ENCODE data around the gene SMARCB1. TPM values are rescaled to one million over a fixed set of nuclear protein-coding genes. Genes with fewer than 3 reads are reported as not detected.

Gene SMARCB1
- total RNA-seq, 1 experiment from 2014 or later: 80.2 TPM

DNA sequence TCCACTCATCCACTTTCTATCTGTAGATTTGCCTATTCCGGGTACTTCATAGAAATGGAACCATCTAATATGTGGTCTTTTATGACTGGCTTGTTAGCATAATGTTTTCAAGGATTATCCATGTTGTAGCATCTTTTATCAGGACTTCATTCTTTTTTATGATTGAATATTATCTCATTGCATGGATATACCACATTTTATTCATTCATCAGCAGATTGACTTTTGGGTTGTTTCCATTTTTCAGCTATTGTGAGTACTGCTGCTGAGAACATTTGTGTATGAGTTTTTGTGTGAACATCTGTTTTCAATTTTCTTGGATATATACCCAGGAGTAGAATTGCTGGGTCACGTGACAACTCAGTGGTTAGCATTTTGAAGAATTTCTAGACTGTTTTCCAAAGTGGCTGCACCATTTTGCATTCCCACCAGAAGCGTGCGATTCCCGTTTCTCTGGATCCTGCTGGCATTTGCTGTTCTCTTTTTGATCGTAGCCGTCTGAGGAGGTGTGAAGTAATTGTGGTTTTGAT, 43.1 kb downstream of the SMARCB1 start:
- Histone ChIP-seq H3K36me3 (ENCODE audit: low read depth) (no peaks in the 10 kb centered on the region), H4K20me1 (ENCODE audit: insufficient read depth) (peaks cover 14% of the 10 kb centered on the region; the same call in 1 of the 2 replicates), H3K4me3 (no peak overlapping the region), H3K27ac (no peak overlapping the region), H3K9me3 (ENCODE audit: insufficient read depth, low read depth) (no peaks in the 10 kb centered on the region), H3K9me2 (ENCODE audit: insufficient read depth) (no peaks in the 10 kb centered on the region), H3K27me3 (ENCODE audit: insufficient read depth, low read depth) (no peaks in the 10 kb centered on the region), H3K79me2 (ENCODE audit: low read depth) (no peaks in the 10 kb centered on the region), H2AFZ (no peak overlapping the region), H3F3A (ENCODE audit: insufficient read depth, low read depth) (no peaks in the 10 kb centered on the region), H3K4me1 (replicated peaks; ENCODE audit: insufficient read depth) (no peaks in the 10 kb centered on the region), H3K4me2 (no peak overlapping the region)
- ChIA-PET CTCF (no interaction called here), POLR2A (ENCODE audit: unreplicated experiment) (interaction anchor here (0.6 kb wide), 1 partner anchor 59 kb away, joined by 3 read pairs; no protein-coding TSS in a partner anchor)
- no peak for DNase-seq
- TF ChIP-seq EZH2 (IDR thresholded peaks at IDR 0.05; ENCODE audit: low read depth): no peak
- TF ChIP-seq, protein P1, sequence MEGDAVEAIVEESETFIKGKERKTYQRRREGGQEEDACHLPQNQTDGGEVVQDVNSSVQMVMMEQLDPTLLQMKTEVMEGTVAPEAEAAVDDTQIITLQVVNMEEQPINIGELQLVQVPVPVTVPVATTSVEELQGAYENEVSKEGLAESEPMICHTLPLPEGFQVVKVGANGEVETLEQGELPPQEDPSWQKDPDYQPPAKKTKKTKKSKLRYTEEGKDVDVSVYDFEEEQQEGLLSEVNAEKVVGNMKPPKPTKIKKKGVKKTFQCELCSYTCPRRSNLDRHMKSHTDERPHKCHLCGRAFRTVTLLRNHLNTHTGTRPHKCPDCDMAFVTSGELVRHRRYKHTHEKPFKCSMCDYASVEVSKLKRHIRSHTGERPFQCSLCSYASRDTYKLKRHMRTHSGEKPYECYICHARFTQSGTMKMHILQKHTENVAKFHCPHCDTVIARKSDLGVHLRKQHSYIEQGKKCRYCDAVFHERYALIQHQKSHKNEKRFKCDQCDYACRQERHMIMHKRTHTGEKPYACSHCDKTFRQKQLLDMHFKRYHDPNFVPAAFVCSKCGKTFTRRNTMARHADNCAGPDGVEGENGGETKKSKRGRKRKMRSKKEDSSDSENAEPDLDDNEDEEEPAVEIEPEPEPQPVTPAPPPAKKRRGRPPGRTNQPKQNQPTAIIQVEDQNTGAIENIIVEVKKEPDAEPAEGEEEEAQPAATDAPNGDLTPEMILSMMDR (conservative IDR thresholded peaks at IDR 0.05): no peak
- no TSS peak for BruUV-seq (replicated peaks)
- intact Hi-C loops (cut with micrococcal nuclease; ENCODE audit: unreplicated experiment): no loop called here

DNA sequence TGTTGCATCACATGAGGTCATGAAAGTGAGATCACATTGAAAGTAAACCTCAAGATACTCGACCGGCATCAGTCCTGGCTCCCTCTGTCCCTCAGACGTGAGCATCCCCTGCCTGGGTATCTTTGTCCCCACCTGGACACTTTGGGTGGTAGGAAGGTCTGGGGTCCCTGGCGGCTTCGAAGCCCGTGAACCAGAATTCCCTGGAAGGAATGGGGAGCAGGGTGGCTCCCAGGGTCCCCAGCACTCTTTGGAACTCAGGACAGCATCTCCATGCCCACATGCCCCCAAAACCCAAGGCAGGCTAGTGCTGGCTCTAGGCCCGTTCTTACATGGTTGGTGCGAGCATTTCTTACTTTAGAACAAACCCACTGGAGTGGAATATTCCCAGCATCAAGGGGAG, 44.5 kb downstream of the SMARCB1 start:
- H3K9me2 ChIP-seq (ENCODE audit: insufficient read depth): no peaks in the 10 kb centered on the region
- no peak overlapping the region for H2AFZ ChIP-seq
- intact Hi-C loops (cut with micrococcal nuclease; ENCODE audit: unreplicated experiment): no loop called here
- no peaks in the 10 kb centered on the region for H3K9me3 ChIP-seq (ENCODE audit: insufficient read depth, low read depth)
- H3K27ac ChIP-seq: no peak overlapping the region
- no peaks in the 10 kb centered on the region for H3K36me3 ChIP-seq (ENCODE audit: low read depth)
- no TSS peak for BruUV-seq (replicated peaks)
- ChIA-PET POLR2A (ENCODE audit: unreplicated experiment) (no interaction called here), CTCF (no interaction called here)
- H3K79me2 ChIP-seq (ENCODE audit: low read depth): no peaks in the 10 kb centered on the region
- H3K27me3 ChIP-seq (ENCODE audit: insufficient read depth, low read depth): no peaks in the 10 kb centered on the region
- H4K20me1 ChIP-seq (ENCODE audit: insufficient read depth): peaks cover 14% of the 10 kb centered on the region
- H3F3A ChIP-seq (ENCODE audit: insufficient read depth, low read depth): no peaks in the 10 kb centered on the region
- no peaks in the 10 kb centered on the region for H3K4me1 ChIP-seq (replicated peaks; ENCODE audit: insufficient read depth)
- DNase-seq: no peak
- H3K4me3 ChIP-seq: no peak overlapping the region
- no peak for TF ChIP-seq EZH2 (IDR thresholded peaks at IDR 0.05; ENCODE audit: low read depth)
- TF ChIP-seq, protein P1 (conservative IDR thresholded peaks at IDR 0.05): no peak
- no peak overlapping the region for H3K4me2 ChIP-seq

DNA sequence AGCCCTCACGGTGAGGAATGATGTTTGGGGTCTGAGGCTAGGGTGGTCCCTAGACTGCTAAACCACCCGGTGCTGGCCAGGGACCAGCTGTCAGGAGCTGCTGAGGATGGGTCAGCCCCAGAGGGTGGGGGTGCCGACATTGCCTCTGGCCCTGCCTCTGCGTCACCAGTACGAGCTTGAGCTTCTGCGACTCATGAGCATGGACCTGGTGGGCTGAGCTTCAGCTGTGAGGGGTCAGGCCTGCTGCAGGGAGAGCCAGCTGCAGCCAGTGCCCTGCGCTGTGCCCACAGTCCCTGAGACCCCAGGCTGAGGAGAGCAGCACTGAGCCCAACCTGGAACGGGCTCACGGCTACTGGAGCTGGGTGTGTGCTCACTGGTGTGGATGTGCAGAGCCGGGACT, 45.0 kb downstream of the SMARCB1 start:
- no peak overlapping the region for H3K4me2 ChIP-seq
- H3K9me3 ChIP-seq (ENCODE audit: insufficient read depth, low read depth): no peaks in the 10 kb centered on the region
- no peak overlapping the region for H2AFZ ChIP-seq
- no peak overlapping the region for H3K4me3 ChIP-seq
- no TSS peak for BruUV-seq (replicated peaks)
- H3K27me3 ChIP-seq (ENCODE audit: insufficient read depth, low read depth): no peaks in the 10 kb centered on the region
- CTCF ChIA-PET: no interaction called here
- POLR2A ChIA-PET (ENCODE audit: unreplicated experiment): no interaction called here
- DNase-seq: no peak
- no peak overlapping the region for H3K27ac ChIP-seq
- no peaks in the 10 kb centered on the region for H3K79me2 ChIP-seq (ENCODE audit: low read depth)
- intact Hi-C loops (cut with micrococcal nuclease; ENCODE audit: unreplicated experiment): no loop called here
- H3K36me3 ChIP-seq (ENCODE audit: low read depth): no peaks in the 10 kb centered on the region
- no peaks in the 10 kb centered on the region for H3F3A ChIP-seq (ENCODE audit: insufficient read depth, low read depth)
- no peaks in the 10 kb centered on the region for H3K9me2 ChIP-seq (ENCODE audit: insufficient read depth)
- peaks cover 14% of the 10 kb centered on the region for H4K20me1 ChIP-seq (ENCODE audit: insufficient read depth)
- H3K4me1 ChIP-seq (replicated peaks; ENCODE audit: insufficient read depth): no peaks in the 10 kb centered on the region
- TF ChIP-seq, protein P1 (conservative IDR thresholded peaks at IDR 0.05): no peak
- no peak for TF ChIP-seq EZH2 (IDR thresholded peaks at IDR 0.05; ENCODE audit: low read depth)
